ENCODE results near the gene OR13C9.
"Not testable (repeated sequence)": the region's sequence is repeated elsewhere in the genome, so short reads cannot be mapped to it uniquely, and the experiment has no call there.

The OR13C9 gene

GRCh38 chr9:104618104-104618503 lies at the start of gene OR13C9:
Gene OR13C9 (minus strand): TSS chr9:104618204. CDS start chr9:104618204, 0 bp downstream.
- no peak for DNase-seq

DNA sequence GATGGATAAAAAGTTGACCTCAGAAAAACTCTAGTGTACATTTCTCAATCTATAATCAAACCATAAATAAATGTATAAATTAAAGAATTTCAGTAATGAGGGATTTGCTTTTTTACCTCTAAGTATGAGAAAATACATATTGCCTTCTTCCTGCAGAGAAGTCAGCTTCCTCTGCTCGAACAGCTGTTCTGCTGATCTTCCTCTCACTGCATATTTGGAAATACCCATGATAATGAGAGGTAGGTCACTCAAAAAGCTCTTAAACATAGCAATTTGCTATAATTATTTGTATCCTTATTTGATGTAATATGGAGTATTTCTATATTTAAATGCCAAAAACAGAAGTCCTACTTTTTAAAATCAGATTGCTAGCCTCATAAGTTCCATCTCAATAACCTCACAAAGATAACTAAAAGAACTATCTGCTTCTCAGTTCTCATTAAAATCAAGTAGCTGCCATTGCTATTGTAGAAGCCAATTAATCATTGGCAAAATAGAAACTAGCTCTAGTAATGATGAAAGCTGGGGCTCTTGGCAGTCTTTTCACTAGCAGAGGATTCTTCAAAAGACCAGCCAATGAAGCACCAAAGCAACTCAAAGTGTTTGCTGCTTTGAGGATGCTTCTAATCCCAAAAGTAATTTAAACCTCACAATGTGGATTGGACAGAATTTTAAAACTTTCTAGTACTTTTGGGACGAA lies 40.6 kb upstream of the OR13C9 start:
- DNase-seq = no peak

DNA sequence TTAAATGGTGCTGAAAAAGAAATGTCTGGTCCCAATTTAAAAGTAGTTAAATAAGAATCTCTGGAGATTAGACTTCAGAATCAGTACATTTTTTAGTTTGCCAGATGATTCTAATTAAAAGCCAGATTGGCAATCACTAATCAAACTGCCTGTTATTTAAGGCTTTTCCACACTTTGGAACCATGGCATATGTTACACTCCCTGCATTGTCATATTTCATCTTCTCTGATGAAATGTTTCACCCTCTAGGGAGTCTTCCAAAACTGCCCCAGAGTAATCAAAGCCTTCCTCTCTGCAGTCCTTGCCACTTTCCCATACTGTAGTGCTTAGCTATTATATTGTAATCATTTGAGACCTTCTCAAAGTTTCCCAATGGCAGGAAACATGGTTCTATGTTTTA lies 17.5 kb upstream of the OR13C9 start:
- DNase-seq = no peak

GRCh38 chr9:104633976-104634520 lies 16.0 kb upstream of the OR13C9 start:
- no peak for DNase-seq

DNA sequence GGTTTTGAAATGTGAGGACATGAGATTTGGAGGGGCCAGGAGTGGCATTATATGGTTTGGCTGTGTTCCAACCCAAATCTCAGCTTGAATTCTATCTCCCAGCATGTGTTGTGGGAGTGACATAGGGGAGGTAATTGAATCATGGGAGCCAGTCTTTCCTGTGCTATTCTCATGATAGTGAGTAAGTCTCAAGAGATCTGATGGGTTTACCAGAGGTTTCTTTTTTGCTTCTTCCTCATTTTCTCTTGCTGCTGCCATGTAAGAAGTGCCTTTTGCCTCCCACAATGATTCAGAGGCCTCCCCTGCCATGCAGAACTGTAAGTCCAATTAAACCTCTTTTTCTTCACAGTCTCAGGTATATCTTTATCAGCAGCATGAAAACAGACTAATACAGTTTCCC lies 8.0 kb upstream of the OR13C9 start:
- not testable (repeated sequence) for DNase-seq

GRCh38 chr9:104617418-104617817 lies 586 bp downstream of the OR13C9 start:
- no peak for DNase-seq

GRCh38 chr9:104611213-104611612 lies 6.8 kb downstream of the OR13C9 start:
- DNase-seq = no peak

GRCh38 chr9:104608336-104608735 lies 9.7 kb downstream of the OR13C9 start:
- no peak for DNase-seq

- no peak for DNase-seq
Observed at GRCh38 chr9:104606152-104606551, 11.9 kb downstream of the OR13C9 start.

DNA sequence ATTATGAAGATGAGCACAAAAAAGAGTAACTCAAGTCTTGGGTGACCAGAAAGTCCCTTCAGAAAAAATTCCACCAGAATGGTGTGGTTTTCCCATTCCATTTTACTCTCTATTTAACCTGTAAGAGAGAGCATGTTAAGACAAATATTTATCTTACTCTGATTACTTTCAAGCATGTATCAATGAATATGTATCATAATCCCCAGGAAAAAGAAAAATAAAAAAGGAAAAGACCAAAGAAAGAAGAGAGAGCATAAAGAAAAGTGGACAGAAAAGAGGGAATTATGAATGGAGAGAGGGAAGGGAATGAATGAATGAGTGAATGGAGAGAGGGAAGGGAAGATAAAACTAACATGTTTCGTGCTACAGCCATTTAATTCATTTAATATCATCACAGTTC lies 12.5 kb downstream of the OR13C9 start, which contains the start of gene OR13C2:
OR13C2 (minus strand) TSS at position 101 of the 400 bp plus-strand sequence; CDS start at position 101, 0 bp downstream.
- DNase-seq = not testable (repeated sequence)

DNA sequence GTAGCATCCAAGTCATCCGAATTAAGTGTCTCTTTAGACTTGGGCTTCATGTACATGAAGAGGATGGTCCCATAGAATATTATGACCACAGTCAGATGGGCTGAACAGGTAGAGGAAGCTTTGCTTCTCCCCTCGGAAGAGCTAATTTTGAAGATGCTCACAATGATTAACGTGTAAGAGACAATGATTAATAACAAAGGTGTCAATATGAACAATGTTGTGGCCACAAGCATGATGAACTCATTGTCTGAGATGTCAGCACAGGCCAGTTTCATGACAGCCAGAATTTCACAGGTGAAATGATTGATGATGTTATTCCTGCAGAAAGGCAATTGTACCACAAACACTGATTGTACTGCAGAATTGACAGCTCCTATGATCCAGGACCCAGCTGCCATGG lies 13.2 kb downstream of the OR13C9 start:
- DNase-seq = no peak

DNA sequence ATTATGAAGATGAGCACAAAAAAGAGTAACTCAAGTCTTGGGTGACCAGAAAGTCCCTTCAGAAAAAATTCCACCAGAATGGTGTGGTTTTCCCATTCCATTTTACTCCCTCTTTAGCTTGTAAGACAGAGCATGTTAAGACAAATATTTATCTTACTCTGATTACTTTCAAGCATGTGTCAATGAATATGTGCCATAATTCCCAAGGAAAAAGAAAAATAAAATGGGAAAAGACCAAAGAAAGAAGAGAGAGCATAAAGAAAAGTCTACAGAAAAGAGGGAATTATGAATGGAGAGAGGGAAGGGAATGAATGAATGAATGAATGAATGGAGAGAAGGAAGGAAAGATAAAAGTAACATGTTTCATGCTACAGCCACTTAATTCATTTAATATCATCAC lies 18.7 kb downstream of the OR13C9 start, which contains the start of gene OR13C5:
OR13C5 (minus strand) TSS at position 101 of the 400 bp plus-strand sequence; CDS start at position 101, 0 bp downstream.
- not testable (repeated sequence) for DNase-seq

GRCh38 chr9:104598749-104599148 lies 19.3 kb downstream of the OR13C9 start:
- DNase-seq = not testable (repeated sequence)

DNA sequence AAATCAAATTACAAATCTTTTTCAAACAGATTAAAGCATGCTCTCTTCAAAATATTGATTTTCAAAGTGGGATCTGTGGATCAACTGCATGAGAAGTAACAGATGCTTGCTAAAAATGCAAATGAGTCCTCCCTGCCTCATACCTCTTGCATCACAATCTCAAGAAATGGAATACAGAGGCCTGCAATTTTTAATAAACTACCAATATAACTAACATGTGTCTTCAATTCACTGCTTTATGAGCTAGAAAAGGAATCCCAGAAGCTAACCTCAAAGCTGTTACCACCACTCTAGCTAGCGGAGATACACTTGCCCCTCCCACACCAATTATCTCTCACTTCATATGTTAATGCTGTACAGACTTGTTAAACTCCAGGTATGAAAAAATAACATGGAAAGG lies 28.4 kb downstream of the OR13C9 start:
- no peak for DNase-seq

- DNase-seq = no peak
Observed at GRCh38 chr9:104586496-104587180, 31.4 kb downstream of the OR13C9 start.

DNA sequence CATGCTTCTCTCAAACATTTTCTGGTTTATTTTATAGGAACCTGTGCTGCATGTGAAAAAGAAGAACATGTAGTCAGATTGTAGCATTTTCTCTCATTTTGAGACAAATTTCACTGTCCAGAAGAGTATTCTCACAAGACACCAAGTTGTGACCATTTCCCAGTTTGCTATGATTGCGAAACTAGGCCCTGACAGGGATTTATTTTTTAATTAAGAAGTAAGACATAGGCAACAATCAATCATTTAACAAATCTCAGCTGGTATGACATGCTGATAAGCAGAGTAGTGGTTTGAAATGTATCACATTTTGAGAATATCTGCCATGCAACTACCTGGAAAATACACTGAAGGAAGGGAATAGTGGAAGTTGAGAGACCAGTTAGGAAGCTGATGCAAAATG lies 37.4 kb downstream of the OR13C9 start:
- DNase-seq = no peak

GRCh38 chr9:104577263-104577662 lies 40.7 kb downstream of the OR13C9 start:
- DNase-seq = no peak

DNA sequence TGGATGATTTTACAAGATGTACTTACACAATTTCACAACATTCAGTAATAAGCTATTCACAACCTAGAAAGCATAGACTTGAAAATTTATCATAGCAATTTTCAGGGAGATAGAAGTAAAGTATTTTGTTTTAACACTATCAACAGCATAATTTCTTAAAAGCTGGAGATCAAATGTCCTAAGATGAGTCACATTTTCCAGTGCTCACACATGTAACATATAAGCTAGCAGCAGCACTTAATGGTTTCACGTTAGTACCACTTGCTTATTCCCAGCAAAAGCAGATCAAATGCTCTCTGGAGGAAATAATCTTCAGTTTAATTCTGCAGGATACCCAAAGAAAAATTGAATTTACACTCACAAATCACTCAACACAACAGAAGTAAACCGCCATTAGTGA lies 42.5 kb downstream of the OR13C9 start:
- no peak for DNase-seq

DNA sequence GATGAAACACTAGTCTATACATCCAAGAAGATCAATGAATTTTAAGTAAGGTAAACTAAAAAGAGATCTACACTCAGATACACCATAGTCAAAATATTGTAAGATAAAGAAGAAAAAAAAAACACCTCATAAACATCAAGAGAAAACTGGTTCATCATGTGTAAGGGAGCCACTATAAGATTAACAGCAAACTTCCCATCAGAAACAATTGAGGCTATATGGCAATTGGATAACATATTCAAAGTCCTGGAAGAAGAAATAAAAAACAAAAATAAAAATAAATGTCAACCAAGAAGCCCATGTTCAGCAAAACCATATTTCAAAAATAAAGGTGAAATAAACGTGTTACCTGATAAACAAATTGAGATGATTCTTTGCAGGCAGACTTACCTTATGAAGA lies 45.4 kb downstream of the OR13C9 start:
- no peak for DNase-seq

DNA sequence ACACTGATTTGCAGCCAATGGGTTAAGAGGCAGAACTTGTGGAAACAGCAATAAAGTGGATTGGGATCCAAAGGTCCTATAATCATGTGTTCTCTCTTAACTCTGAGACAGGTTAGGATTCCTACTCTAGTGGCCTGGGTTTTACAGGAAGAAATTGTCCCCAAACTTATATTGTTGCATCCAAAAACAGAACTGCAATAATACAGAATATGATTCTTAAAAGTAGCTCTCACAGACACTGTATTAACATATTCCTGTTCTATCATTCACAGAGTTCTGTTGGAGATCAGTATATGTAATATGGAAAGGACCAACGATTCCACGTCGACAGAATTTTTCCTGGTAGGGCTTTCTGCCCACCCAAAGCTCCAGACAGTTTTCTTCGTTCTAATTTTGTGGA lies 49.1 kb downstream of the OR13C9 start, which contains the start of gene OR13C8:
OR13C8 (plus strand) TSS at position 301 of the 400 bp plus-strand sequence; CDS start at position 301, 0 bp downstream.
- DNase-seq = no peak

Measured in CD4-positive, alpha-beta T cell treated with Interleukin-21 for 1 hour (primary cell).